Sigmoid colon (tissue), 4 donors: ENCODE measurements around the gene NECTIN1.

ENCODE experiments used
- POLR2AphosphoS5 ChIP-seq, 4 donors: sonication (generic); formaldehyde crosslinking; IDR thresholded peaks; one replicate each; pipeline ENCODE4 v1.6.1; 2017; ENCODE audit warnings: antibody characterized with exemption in 4 of 4
- TF ChIP-seq, protein P1 (sequence below), 4 experiments: fragments of 450-650 bp in 3 of 4; fragments of 200-600 bp in 1 of 4; IDR thresholded peaks; one replicate each; pipeline ENCODE4 v1.5.1; 2016 to 2019; ENCODE audit warnings: antibody characterized with exemption in 4 of 4, mild to moderate bottlenecking in 3 of 4, moderate library complexity in 2 of 4

DNA sequence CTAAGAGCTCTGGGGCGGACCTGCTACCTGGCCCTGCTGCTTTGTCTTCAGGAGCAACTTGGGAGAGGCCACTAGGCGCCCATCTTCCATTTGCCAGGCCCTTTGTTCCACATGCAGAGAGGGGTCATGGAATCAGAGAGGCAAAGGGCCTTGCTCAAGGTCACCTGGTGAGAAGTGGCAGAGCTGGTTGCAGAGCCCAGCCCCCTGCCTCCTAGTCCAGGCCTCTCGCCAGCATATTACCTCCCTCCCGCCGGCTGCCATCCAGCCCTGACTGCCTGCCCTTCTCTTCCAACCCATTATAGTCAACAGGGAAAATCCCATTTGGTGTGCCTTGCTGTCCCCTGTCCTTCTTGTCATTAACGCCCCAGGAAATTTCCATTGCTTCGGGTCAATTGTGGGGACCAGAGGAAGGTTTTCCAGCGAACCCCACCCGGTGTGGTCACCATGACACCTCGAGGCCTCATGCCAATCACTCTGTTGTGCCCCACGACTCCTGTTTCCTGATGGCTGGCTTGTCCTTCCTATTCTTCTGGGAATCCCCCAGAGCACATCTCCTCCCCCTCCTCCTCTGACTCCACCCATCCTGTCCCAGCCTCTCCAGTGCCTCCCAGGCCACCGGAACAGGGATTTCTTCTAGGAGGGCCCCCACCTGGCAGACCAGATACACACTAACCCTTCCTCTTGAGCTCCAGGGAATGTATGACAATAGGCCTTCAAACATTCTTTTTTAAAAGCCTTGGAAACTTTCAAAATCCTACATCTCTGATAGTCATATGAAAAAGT is 77.0 kb downstream of the NECTIN1 start:
- TF ChIP-seq POLR2AphosphoS5 (IDR thresholded peaks at IDR 0.05): no peak
- TF ChIP-seq, protein P1, sequence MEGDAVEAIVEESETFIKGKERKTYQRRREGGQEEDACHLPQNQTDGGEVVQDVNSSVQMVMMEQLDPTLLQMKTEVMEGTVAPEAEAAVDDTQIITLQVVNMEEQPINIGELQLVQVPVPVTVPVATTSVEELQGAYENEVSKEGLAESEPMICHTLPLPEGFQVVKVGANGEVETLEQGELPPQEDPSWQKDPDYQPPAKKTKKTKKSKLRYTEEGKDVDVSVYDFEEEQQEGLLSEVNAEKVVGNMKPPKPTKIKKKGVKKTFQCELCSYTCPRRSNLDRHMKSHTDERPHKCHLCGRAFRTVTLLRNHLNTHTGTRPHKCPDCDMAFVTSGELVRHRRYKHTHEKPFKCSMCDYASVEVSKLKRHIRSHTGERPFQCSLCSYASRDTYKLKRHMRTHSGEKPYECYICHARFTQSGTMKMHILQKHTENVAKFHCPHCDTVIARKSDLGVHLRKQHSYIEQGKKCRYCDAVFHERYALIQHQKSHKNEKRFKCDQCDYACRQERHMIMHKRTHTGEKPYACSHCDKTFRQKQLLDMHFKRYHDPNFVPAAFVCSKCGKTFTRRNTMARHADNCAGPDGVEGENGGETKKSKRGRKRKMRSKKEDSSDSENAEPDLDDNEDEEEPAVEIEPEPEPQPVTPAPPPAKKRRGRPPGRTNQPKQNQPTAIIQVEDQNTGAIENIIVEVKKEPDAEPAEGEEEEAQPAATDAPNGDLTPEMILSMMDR (IDR thresholded peaks at IDR 0.05): no peak
